Lower lobe of right lung (tissue), 2 donors: ENCODE measurements around the gene CADM1. TPM values are rescaled to one million over a fixed set of nuclear protein-coding genes. Genes with fewer than 3 reads are reported as not detected.

Experiments used
- ATAC-seq, 2 donors: fragments of 200-7000 bp; cut with Tn5 transposase; one replicate each; pipeline ENCODE4 v1.9.1; 2020 to 2022; ENCODE audit warnings: mild to moderate bottlenecking in 2 of 2, moderate library complexity in 2 of 2
- DNase-seq: peaks from one replicate; pipeline ENCODE4 v3.0.0-alpha.2; 2020
- H3K27ac ChIP-seq: fragments of 200-600 bp; one replicate; pipeline ENCODE4 v1.8.0; 2022
- H3K27me3 ChIP-seq: fragments of 200-600 bp; one replicate; pipeline ENCODE4 v1.8.0; 2022; ENCODE audit warnings: low read depth
- H3K36me3 ChIP-seq: fragments of 200-600 bp; one replicate; pipeline ENCODE4 v1.8.0; 2022; ENCODE audit warnings: mild to moderate bottlenecking
- H3K4me1 ChIP-seq: fragments of 200-600 bp; one replicate; pipeline ENCODE4 v1.8.0; 2022
- H3K4me3 ChIP-seq: fragments of 200-600 bp; one replicate; pipeline ENCODE4 v1.8.0; 2022; ENCODE audit warnings: mild to moderate bottlenecking
- H3K9me3 ChIP-seq: fragments of 200-600 bp; one replicate; pipeline ENCODE4 v1.8.0; 2022
- intact Hi-C: fragments of 100-400 bp; cut with DNase I; formaldehyde crosslinking; loops from one replicate; pipeline ENCODE4 v1.11.0; 2022
- total RNA-seq: library from RNA; stranded (reverse); fragmentation: NEBNext Ultra II Directional; extraction: Animal tissue kit (Norgen Biotek cat#: 25700); gene quantifications from one replicate; pipeline ENCODE4 v1.2.1, GENCODE V29; 2021
- TF ChIP-seq, protein P1 (sequence below): fragments of 200-600 bp; IDR thresholded peaks from one replicate; pipeline ENCODE4 v1.8.0; 2022; ENCODE audit warnings: antibody characterized with exemption, mild to moderate bottlenecking
- donor health status: DM: no; HTN: yes; CAD: no; lungs with severe emphysema.

The CADM1 gene
- total RNA-seq, 1 donor from 2014 or later, result 149 TPM

DNA sequence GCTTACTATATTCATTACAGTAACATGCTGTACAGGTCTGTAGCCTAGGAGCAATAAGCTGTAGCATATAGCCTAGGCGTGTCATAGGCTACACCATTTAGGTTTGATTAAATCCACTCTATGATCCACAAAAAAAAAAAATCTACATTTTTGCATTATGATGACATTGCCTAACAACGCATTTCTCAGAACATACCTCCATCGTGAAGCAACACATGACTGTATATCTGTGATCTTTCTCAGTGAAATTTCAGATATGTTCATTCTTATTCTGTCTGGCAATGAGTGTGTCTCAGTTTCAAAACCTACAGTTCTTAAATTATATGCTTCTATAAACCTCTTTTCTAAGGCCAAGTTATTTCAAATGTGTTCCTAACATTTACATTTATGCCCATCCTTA lies 140.3 kb downstream of the CADM1 start:
- intact Hi-C loops, result no loop called here
- H3K4me3 ChIP-seq, result no peak overlapping the region
- no peak overlapping the region for H3K27ac ChIP-seq
- H3K4me1 ChIP-seq, result no peaks in the 10 kb centered on the region
- ATAC-seq (no peak), DNase-seq (no peak)
- TF ChIP-seq, protein P1, sequence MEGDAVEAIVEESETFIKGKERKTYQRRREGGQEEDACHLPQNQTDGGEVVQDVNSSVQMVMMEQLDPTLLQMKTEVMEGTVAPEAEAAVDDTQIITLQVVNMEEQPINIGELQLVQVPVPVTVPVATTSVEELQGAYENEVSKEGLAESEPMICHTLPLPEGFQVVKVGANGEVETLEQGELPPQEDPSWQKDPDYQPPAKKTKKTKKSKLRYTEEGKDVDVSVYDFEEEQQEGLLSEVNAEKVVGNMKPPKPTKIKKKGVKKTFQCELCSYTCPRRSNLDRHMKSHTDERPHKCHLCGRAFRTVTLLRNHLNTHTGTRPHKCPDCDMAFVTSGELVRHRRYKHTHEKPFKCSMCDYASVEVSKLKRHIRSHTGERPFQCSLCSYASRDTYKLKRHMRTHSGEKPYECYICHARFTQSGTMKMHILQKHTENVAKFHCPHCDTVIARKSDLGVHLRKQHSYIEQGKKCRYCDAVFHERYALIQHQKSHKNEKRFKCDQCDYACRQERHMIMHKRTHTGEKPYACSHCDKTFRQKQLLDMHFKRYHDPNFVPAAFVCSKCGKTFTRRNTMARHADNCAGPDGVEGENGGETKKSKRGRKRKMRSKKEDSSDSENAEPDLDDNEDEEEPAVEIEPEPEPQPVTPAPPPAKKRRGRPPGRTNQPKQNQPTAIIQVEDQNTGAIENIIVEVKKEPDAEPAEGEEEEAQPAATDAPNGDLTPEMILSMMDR, result no peak
- no peaks in the 10 kb centered on the region for H3K36me3 ChIP-seq
- H3K27me3 ChIP-seq, result no peaks in the 10 kb centered on the region
- H3K9me3 ChIP-seq, result no peaks in the 10 kb centered on the region

DNA sequence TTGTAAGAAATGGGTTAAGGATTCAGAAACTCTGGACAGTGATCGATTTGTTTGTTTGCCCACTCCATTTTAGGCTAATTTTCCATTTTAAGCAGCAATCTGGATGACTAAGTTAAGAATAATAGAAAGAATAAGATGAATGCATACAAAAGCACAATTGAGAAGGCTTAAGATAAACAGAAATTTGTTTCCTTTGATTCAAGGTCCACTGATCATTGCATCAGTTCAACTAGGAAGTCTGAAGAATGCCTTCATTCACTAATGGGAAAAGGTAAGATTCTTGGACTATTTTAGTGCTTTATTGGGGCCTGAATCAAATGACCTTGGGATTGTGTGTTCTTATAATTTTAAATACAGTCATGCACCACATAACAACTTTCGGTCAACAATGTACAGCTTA lies 140.8 kb downstream of the CADM1 start:
- ATAC-seq, result no peak
- Histone ChIP-seq H3K9me3 (no peaks in the 10 kb centered on the region), H3K27me3 (no peaks in the 10 kb centered on the region), H3K27ac (no peak overlapping the region), H3K4me3 (no peak overlapping the region), H3K36me3 (no peaks in the 10 kb centered on the region), H3K4me1 (no peaks in the 10 kb centered on the region)
- intact Hi-C loops, result no loop called here
- DNase-seq, result no peak
- TF ChIP-seq, protein P1, result no peak

DNA sequence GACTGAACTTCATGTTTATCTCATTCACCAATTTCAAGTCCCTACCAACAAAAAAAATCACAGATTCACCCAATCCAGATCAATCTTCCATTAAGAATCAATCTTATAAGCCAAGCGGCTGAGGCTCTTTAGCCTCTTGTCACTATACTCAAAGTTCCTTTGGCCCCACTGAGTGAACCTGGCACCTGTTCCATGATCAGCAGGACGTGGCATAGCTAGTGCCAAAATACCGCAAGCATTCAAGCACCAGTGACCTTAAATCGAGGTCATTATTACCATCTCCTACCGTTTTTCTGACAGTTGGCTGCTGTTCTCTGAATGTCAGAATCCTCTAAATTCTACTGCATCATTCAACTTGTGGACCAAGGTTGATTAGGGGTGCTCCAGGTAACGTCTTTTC lies 141.2 kb downstream of the CADM1 start:
- ATAC-seq (no peak), DNase-seq (no peak)
- no peaks in the 10 kb centered on the region for H3K27me3 ChIP-seq
- intact Hi-C loops, result no loop called here
- no peaks in the 10 kb centered on the region for H3K4me1 ChIP-seq
- TF ChIP-seq, protein P1, result no peak
- no peak overlapping the region for H3K4me3 ChIP-seq
- no peaks in the 10 kb centered on the region for H3K9me3 ChIP-seq
- H3K36me3 ChIP-seq, result no peaks in the 10 kb centered on the region
- H3K27ac ChIP-seq, result no peak overlapping the region

DNA sequence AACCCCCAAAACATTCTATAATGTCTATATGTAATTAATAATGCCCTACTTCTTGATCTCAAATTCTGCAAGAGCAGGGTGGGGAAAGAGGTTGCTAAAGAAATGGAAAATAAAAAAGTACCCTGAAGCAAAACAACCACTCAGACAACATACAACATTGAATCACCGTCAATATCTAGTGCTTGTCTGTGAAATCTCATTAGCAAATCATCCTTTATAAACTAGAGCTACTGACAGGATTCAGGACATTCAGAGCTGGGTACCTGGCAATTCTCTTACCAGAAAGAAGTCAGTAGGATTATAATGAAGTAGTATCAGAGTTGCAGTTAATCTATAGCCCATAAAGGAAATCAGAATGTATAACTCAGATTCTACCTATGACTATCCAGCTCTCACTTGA lies 143.2 kb downstream of the CADM1 start:
- DNase-seq, result no peak
- ATAC-seq, result no peak
- H3K27me3 ChIP-seq, result no peaks in the 10 kb centered on the region

DNA sequence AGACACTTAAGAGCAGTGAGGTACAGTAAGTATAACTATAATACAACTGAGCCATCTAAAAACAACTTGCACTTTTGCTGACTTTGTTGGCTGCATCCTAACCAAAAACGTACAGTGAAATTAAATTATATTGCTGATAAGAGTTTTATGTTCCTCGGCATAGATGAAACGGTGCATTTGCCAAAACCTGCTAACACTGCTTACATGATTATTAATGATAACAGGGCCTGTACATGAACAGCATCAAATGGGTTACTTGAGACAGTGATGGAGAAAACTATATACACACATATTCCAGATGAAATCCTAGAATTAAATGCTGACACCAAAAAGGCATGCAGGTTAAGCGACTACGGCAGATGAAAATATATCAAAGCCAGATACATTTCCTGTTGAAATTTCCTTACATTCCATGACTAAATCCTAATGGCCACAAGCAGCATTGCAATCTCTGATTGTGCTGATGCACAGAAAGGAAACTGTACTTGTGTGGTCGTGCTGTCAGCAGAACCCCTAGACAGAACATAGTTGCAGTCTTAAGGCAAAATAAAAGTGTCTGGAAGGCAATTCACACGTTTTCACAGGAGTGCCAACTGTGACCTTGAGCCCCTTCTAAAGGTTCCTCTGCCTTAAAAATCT lies 143.9 kb downstream of the CADM1 start:
- ATAC-seq (no peak), DNase-seq (no peak)
- no peaks in the 10 kb centered on the region for H3K36me3 ChIP-seq
- H3K9me3 ChIP-seq, result no peaks in the 10 kb centered on the region
- H3K27ac ChIP-seq, result no peak overlapping the region
- intact Hi-C loops, result no loop called here
- H3K4me3 ChIP-seq, result no peak overlapping the region
- peaks cover 11% of the 10 kb centered on the region for H3K4me1 ChIP-seq
- H3K27me3 ChIP-seq, result no peaks in the 10 kb centered on the region
- TF ChIP-seq, protein P1, result no peak

More for the DNA sequence above, 143.2 kb downstream of the CADM1 start:
- intact Hi-C loops, result no loop called here
- peaks cover 11% of the 10 kb centered on the region for H3K4me1 ChIP-seq
- TF ChIP-seq, protein P1, result no peak
- no peaks in the 10 kb centered on the region for H3K9me3 ChIP-seq
- H3K36me3 ChIP-seq, result no peaks in the 10 kb centered on the region
- H3K27ac ChIP-seq, result no peak overlapping the region
- H3K4me3 ChIP-seq, result no peak overlapping the region

DNA sequence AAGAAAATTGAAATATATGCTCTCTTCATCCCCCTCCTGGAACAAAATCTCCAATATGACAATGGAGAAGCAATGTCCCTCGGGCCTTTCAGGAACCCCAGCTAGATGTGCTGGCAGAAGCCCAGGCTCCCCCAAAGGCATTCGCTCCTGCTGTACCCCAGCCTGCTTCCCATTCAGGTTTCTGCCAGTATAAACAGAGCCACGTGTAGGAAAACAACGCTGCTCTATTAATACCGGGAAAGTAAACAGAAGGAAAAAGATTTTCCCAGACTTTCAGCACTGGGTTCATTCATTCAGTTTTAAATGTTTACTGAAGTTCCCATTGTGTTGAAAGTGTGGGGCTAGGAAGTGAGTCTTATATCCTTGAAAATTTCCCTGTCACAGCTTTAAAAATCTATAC lies 147.1 kb downstream of the CADM1 start:
- intact Hi-C loops, result no loop called here
- peaks cover 11% of the 10 kb centered on the region for H3K4me1 ChIP-seq
- TF ChIP-seq, protein P1, result no peak
- no peak for DNase-seq
- no peak overlapping the region for H3K4me3 ChIP-seq
- H3K27me3 ChIP-seq, result no peaks in the 10 kb centered on the region
- H3K36me3 ChIP-seq, result no peaks in the 10 kb centered on the region
- no peak for ATAC-seq
- H3K27ac ChIP-seq, result no peak overlapping the region
- no peaks in the 10 kb centered on the region for H3K9me3 ChIP-seq
